Activated T-helper 1 cell treated with anti-CD3 and anti-CD28 coated beads, Interleukin-12 subunit alpha, Interleukin-12 subunit beta, Interleukin-2, Interleukin-4 antibody, amounts not matched to agents 30 ng/mL and 10 ng/mL and 1 ng/mL, durations not matched to agents 14 hours and 24 hours and 36 hours (primary cell): ENCODE measurements around the gene FXYD5. TPM values are rescaled to one million over a fixed set of nuclear protein-coding genes. Genes with fewer than 3 reads are reported as not detected.

Experiments used
- DNase-seq: peaks from one replicate; pipeline ENCODE4 v3.0.0; 2021; ENCODE audit warnings: low spot score
- H3K27ac Mint-ChIP-seq: one replicate; pipeline ENCODE4 v1.8.0; 2021; ENCODE audit warnings: mild to moderate bottlenecking, mixed read lengths
- H3K27me3 Mint-ChIP-seq: one replicate; pipeline ENCODE4 v1.8.0; 2022; ENCODE audit warnings: mild to moderate bottlenecking, moderate library complexity, mixed read lengths; ENCODE audit not compliant: insufficient read depth
- H3K36me3 Mint-ChIP-seq: one replicate; pipeline ENCODE4 v1.8.0; 2021; ENCODE audit warnings: low read depth, mixed read lengths
- H3K4me1 Mint-ChIP-seq: one replicate; pipeline ENCODE4 v1.8.0; 2021; ENCODE audit warnings: low read depth, mixed read lengths
- H3K4me3 Mint-ChIP-seq: one replicate; pipeline ENCODE4 v1.8.0; 2021; ENCODE audit warnings: mild to moderate bottlenecking, moderate library complexity, mixed read lengths
- H3K9me3 Mint-ChIP-seq: one replicate; pipeline ENCODE4 v1.8.0; 2021; ENCODE audit warnings: mixed read lengths
- intact Hi-C: fragments of 100-400 bp; cut with micrococcal nuclease; formaldehyde crosslinking; loops from one replicate; pipeline ENCODE4 v1.15.1; 2024
- total RNA-seq: library from RNA; stranded (reverse); gene quantifications from 2 replicates; pipeline ENCODE4 v1.2.3, GENCODE V29; 2022

FXYD5 gene, protein sequence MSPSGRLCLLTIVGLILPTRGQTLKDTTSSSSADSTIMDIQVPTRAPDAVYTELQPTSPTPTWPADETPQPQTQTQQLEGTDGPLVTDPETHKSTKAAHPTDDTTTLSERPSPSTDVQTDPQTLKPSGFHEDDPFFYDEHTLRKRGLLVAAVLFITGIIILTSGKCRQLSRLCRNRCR
- total RNA-seq, result 299 and 309 TPM in 2 replicates

DNA sequence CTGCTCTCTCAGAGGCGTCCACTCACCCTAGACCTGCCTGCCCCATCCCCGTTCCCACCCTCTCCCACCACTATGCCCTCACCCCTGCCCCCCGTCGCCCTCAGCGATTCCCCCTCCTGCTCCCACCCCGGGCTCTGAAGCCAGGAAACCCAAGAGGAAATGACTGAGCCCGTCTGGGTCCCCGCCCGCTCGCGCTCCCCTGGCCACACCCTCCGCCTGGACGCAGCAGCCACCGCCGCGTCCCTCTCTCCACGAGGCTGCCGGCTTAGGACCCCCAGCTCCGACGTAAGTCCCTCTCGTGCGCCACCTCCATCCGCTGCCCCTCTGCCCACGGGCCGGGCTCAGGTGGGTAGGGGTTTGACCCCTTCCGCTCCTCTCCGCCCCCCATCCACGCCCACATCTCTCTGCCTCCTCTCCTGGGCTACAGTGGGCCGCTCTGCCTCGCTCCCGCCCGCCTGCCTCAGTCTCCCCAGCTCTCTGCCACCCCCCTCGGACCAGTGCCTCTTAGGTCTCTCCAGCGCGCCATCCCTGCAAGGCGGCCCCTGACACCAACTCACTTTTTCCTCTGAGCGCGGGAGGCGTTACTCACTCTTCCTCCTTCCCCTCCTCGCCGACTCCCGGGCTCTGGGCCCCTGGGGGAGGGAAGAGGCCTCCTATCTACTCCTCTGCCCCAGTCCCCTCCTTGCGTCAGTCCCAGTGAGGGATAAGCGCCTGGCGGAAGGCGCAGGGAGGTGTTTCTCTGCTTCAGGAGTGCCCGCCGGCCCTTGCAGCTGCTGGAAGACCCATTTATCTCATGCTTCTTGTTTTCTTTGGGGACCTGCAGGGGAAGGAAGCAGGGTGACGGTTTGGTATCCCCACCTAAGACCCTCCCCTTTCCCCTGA is at the start of gene FXYD5:
Gene FXYD5, plus strand, starts transcription at position 211 of the 882 bp plus-strand sequence. CDS start 816 bp downstream, outside the sequence.
- DNase-seq, result peak; percentile 60
- H3K27ac Mint-ChIP-seq, result peak within 1 kb of the TSS; percentile 100
- H3K4me1 Mint-ChIP-seq, result peaks cover 54% of the 10 kb centered on the region
- intact Hi-C loops, result loop anchor here (1.0 to 10.0 kb wide), 5 partner anchors 16 to 590 kb away; partner anchors contain the start of genes IGFLR1, LIN37, PSENEN and U2AF1L4
- peaks cover 7% of the 10 kb centered on the region for H3K27me3 Mint-ChIP-seq
- H3K9me3 Mint-ChIP-seq, result no peaks in the 10 kb centered on the region
- peaks cover 37% of the 10 kb centered on the region for H3K36me3 Mint-ChIP-seq
- peak within 1 kb of the TSS; percentile 100 for H3K4me3 Mint-ChIP-seq

- Mint-ChIP-seq H3K36me3 (no peaks in the 10 kb centered on the region), H3K27me3 (peaks cover 3% of the 10 kb centered on the region), H3K9me3 (peaks cover 6% of the 10 kb centered on the region), H3K4me1 (peaks cover 14% of the 10 kb centered on the region), H3K4me3 (no peak overlapping the region), H3K27ac (no peak overlapping the region)
- intact Hi-C loops, result no loop called here
- no peak for DNase-seq
These were observed 49.5 kb upstream of the FXYD5 start for GRCh38 chr19:35105047-35105410.

- Mint-ChIP-seq H3K36me3 (no peaks in the 10 kb centered on the region), H3K27me3 (peaks cover 3% of the 10 kb centered on the region), H3K27ac (no peak overlapping the region), H3K4me3 (no peak overlapping the region), H3K4me1 (peaks cover 14% of the 10 kb centered on the region), H3K9me3 (peaks cover 6% of the 10 kb centered on the region)
- intact Hi-C loops, result no loop called here
- no peak for DNase-seq
These were observed 48.9 kb upstream of the FXYD5 start for GRCh38 chr19:35105411-35106290.

GRCh38 chr19:35106291-35106583 is 48.3 kb upstream of the FXYD5 start:
- Mint-ChIP-seq H3K4me3 (no peak overlapping the region), H3K9me3 (peaks cover 6% of the 10 kb centered on the region), H3K36me3 (no peaks in the 10 kb centered on the region), H3K4me1 (peaks cover 14% of the 10 kb centered on the region), H3K27me3 (peaks cover 3% of the 10 kb centered on the region), H3K27ac (no peak overlapping the region)
- intact Hi-C loops, result no loop called here
- DNase-seq, result no peak

DNA sequence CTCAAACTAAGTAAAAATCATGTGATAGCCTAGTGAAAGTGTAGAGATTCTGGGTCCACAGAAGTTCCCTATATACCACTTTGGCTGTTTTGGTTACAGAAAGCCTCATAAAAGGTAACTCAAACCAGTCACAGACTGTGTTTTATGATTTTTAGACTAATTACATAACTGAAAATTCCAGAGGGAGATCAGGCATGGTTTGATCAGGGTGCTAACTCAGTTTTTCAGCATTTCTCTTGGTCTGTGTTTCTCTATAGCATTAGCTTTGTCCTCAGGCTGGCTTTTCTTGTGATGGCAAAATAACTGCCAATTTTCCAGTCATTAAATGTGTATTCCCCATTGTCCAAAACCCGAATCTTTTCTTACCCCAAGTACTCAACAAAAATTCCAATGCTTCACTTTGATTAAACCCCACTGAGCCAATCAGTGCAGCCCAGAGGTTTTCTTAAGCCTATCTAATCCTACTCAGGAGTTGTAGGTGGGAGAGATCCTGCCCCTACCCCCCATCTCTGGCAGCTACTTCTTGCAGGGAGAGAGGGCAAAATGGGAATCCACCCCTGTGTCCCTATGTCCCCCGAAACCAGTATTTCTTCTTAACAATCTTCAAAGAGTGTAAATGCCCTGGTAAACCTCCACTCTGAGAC is 47.5 kb upstream of the FXYD5 start:
- H3K36me3 Mint-ChIP-seq, result no peaks in the 10 kb centered on the region
- no peak overlapping the region for H3K4me3 Mint-ChIP-seq
- peaks cover 14% of the 10 kb centered on the region for H3K4me1 Mint-ChIP-seq
- intact Hi-C loops, result no loop called here
- H3K27ac Mint-ChIP-seq, result peak overlapping the region; percentile 35
- H3K9me3 Mint-ChIP-seq, result peaks cover 6% of the 10 kb centered on the region
- peaks cover 3% of the 10 kb centered on the region for H3K27me3 Mint-ChIP-seq
- no peak for DNase-seq

GRCh38 chr19:35107545-35107944 is 47.0 kb upstream of the FXYD5 start:
- peak overlapping the region; percentile 35 for H3K27ac Mint-ChIP-seq
- no peak for DNase-seq
- H3K36me3 Mint-ChIP-seq, result no peaks in the 10 kb centered on the region
- peaks cover 3% of the 10 kb centered on the region for H3K27me3 Mint-ChIP-seq
- peaks cover 6% of the 10 kb centered on the region for H3K9me3 Mint-ChIP-seq
- intact Hi-C loops, result no loop called here
- no peak overlapping the region for H3K4me3 Mint-ChIP-seq
- H3K4me1 Mint-ChIP-seq, result peaks cover 14% of the 10 kb centered on the region

GRCh38 chr19:35108730-35109129 is 45.8 kb upstream of the FXYD5 start:
- Mint-ChIP-seq H3K4me3 (no peak overlapping the region), H3K4me1 (peaks cover 14% of the 10 kb centered on the region), H3K36me3 (no peaks in the 10 kb centered on the region), H3K27me3 (peaks cover 3% of the 10 kb centered on the region), H3K27ac (no peak overlapping the region), H3K9me3 (peaks cover 6% of the 10 kb centered on the region)
- no peak for DNase-seq
- intact Hi-C loops, result no loop called here

DNA sequence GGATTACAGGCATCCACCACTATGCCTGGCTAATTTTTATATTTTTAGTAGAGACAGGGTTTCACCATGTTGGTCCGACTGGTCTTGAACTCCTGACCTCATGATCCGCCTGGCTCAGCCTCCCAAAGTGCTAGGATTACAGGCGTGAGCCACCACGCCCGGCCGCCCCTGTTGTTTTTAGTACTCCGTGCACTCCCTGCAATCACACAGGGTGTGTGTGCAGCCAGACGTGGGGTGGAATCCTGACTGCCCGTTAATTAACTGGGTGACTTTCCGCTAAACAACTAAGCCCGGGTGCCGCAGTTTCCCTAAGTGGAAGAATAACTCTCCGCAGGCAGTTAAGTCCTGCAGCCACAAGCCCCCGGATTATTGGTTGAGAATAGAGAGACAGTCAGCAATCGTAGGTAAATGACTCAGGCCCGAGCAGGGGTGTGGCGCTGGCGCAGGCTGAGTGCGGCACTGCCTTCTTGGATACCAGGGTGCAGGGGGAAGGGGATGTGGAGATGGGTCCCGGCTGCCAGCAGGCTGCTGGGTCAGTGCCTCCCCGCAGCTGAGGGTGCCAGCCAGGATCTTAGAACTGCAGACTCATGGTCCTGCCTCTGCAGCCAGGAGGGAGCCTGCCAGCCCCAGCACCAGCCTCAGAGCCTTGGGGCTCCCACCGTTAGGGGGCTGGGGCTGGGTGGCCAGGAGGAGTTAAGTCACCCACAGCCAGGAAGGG is 45.0 kb upstream of the FXYD5 start:
- H3K27ac Mint-ChIP-seq, result no peak overlapping the region
- H3K9me3 Mint-ChIP-seq, result peaks cover 6% of the 10 kb centered on the region
- peaks cover 7% of the 10 kb centered on the region for H3K27me3 Mint-ChIP-seq
- peaks cover 17% of the 10 kb centered on the region for H3K4me1 Mint-ChIP-seq
- no peak for DNase-seq
- intact Hi-C loops, result no loop called here
- no peaks in the 10 kb centered on the region for H3K36me3 Mint-ChIP-seq
- H3K4me3 Mint-ChIP-seq, result no peak overlapping the region

- Mint-ChIP-seq H3K27me3 (peaks cover 8% of the 10 kb centered on the region), H3K9me3 (peaks cover 6% of the 10 kb centered on the region), H3K36me3 (no peaks in the 10 kb centered on the region), H3K4me1 (peaks cover 20% of the 10 kb centered on the region), H3K4me3 (no peak overlapping the region), H3K27ac (no peak overlapping the region)
- intact Hi-C loops, result no loop called here
- no peak for DNase-seq
These were observed 43.6 kb upstream of the FXYD5 start for GRCh38 chr19:35110974-35111373.

- Mint-ChIP-seq H3K27me3 (peaks cover 8% of the 10 kb centered on the region), H3K9me3 (no peaks in the 10 kb centered on the region), H3K36me3 (no peaks in the 10 kb centered on the region), H3K4me1 (peaks cover 6% of the 10 kb centered on the region), H3K27ac (no peak overlapping the region), H3K4me3 (no peak overlapping the region)
- DNase-seq, result no peak
- intact Hi-C loops, result no loop called here
These were observed 41.4 kb upstream of the FXYD5 start for GRCh38 chr19:35112995-35113688.

DNA sequence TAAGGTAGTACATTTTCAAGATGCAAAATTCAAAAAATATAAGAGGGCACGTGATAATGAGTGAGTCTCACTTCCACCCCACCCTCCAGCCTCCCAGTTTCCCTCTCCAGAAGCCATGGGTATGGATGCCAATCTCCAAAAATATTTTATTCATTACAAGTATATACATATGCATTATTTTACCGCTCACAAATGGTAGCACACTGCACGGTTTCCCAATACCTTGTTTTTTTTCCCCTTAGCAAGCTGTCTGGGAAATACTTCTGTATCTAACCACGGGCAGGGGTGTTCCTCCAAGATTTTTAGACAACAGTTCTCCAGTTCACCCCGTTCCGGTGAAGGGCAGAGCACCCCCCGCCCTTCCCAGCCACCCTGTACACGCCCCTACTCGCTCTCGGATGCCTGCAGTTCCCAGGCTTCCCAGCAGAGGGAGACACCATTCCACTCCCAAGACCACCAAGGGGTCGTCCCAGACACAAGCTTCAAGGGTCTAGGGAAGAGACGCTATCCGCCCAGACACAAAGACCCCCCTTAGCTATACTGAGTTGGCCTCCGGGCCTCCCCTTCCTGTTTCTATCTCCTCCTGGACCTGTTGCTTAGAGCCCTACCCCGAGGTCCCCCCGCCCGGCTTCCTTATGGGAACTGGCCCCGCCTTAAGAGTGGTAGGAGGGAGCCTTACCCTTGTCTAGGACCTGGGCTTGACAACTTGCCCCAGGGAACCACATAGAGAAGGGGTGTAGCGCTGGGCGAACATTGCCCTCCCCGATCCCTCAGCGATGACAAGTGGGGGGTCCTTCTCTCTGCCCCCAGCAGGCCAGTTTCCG is 40.0 kb upstream of the FXYD5 start:
- H3K4me3 Mint-ChIP-seq, result no peak overlapping the region
- intact Hi-C loops, result loop anchor here (1.0 to 2.0 kb wide), 2 partner anchors 26 to 103 kb away; no protein-coding TSS in a partner anchor
- DNase-seq, result peak; percentile 38
- no peaks in the 10 kb centered on the region for H3K36me3 Mint-ChIP-seq
- H3K27me3 Mint-ChIP-seq, result peaks cover 7% of the 10 kb centered on the region
- no peaks in the 10 kb centered on the region for H3K9me3 Mint-ChIP-seq
- no peak overlapping the region for H3K27ac Mint-ChIP-seq
- H3K4me1 Mint-ChIP-seq, result peaks cover 6% of the 10 kb centered on the region
